ENCODE measurements around the gene KIF4A.

- TF ChIP-seq HNRNPLL (IDR thresholded peaks at IDR 0.05; ENCODE audit: low read depth, low read length, poor library complexity, severe bottlenecking) (no peak), NFKB2 (CRISPR knock-in tag; IDR thresholded peaks at IDR 0.05; ENCODE audit: borderline replicate concordance) (no peak), PHF8 (CRISPR knock-in tag; IDR thresholded peaks at IDR 0.05) (no peak), CTCF (CRISPR knock-in tag; IDR thresholded peaks at IDR 0.05) (no peak)
Observed at GRCh38 chrX:70453024-70453618, 163.2 kb downstream of the KIF4A start.

All from HepG2 (cell line).